Smooth muscle cell (in vitro differentiated cells): Measurements from ENCODE around the gene FAM117A. TPM values are rescaled to one million over a fixed set of nuclear protein-coding genes. Genes with fewer than 3 reads are reported as not detected.

Experiments used
- DNase-seq: peaks from one replicate; lab custom pipeline; 2025; ENCODE audit not compliant: unreplicated experiment; lab: John Stamatoyannopoulos, UW
- H2AFZ ChIP-seq: fragments of 200-600 bp; sonication (generic); 2 replicates; pipeline ENCODE4 v1.6.0; 2016; ENCODE audit warnings: antibody characterized with exemption, low read depth, mild to moderate bottlenecking
- H3F3A ChIP-seq: fragments of 200-600 bp; sonication (generic); 2 replicates; pipeline ENCODE4 v1.6.0; 2017; ENCODE audit warnings: antibody characterized with exemption, low read depth
- H3K27ac ChIP-seq: fragments of 200-600 bp; sonication (generic); 2 replicates; pipeline ENCODE4 v1.5.1; 2016; ENCODE audit warnings: low read depth, mild to moderate bottlenecking
- H3K27me3 ChIP-seq: fragments of 200-600 bp; sonication (generic); 2 replicates; pipeline ENCODE4 v1.6.1; 2016; ENCODE audit warnings: low read depth, mild to moderate bottlenecking
- H3K36me3 ChIP-seq: fragments of 200-600 bp; sonication (generic); 2 replicates; pipeline ENCODE4 v1.5.1; 2016; ENCODE audit warnings: low read depth
- H3K4me1 ChIP-seq: fragments of 200-600 bp; sonication (generic); 2 replicates; pipeline ENCODE4 v1.5.1; 2016; ENCODE audit warnings: low read depth
- H3K4me2 ChIP-seq: fragments of 200-600 bp; sonication (generic); 2 replicates; pipeline ENCODE4 v1.6.0; 2016; ENCODE audit warnings: mild to moderate bottlenecking
- H3K4me3 ChIP-seq: fragments of 200-600 bp; sonication (generic); 2 replicates; pipeline ENCODE4 v1.5.1; 2016; ENCODE audit warnings: mild to moderate bottlenecking
- H3K79me2 ChIP-seq: fragments of 200-600 bp; sonication (generic); 2 replicates; pipeline ENCODE4 v1.6.0; 2016; ENCODE audit warnings: low read depth, mild to moderate bottlenecking
- H3K9ac ChIP-seq: fragments of 200-600 bp; sonication (generic); 2 replicates; pipeline ENCODE4 v1.6.0; 2016; ENCODE audit warnings: low read depth
- H3K9me3 ChIP-seq: fragments of 200-600 bp; sonication (generic); replicated peaks from 2 replicates; pipeline ENCODE4 v1.5.1; 2016; ENCODE audit warnings: low read depth
- H4K20me1 ChIP-seq: fragments of 200-600 bp; sonication (generic); 2 replicates; pipeline ENCODE4 v1.6.0; 2016; ENCODE audit warnings: low read depth
- CTCF ChIP-seq: fragments of 200-600 bp; sonication (generic); IDR thresholded peaks from 2 replicates; pipeline ENCODE4 v1.5.1; 2017; ENCODE audit warnings: borderline replicate concordance, mild to moderate bottlenecking, antibody characterized with exemption; ENCODE audit not compliant: insufficient read depth, poor library complexity, severe bottlenecking
- WGBS: methylation state at CpG from one replicate; pipeline ENCODE4 v1.1.7; 2016; ENCODE audit warnings: low lambda C conversion rate; 5-methylcytosine and 5-hydroxymethylcytosine counted together
- polyA plus RNA-seq: library from polyadenylated mRNA; unstranded; fragments of >200 nt; fragmentation: Nextera tagmentation; extraction: Ambion mirVana; gene quantifications from 2 replicates; pipeline ENCODE4 v1.2.1, GENCODE V29; 2016
- total RNA-seq: library from RNA; depleted of rRNA; stranded (reverse); fragments of >200 nt; gene quantifications from 2 replicates; pipeline ENCODE4 v1.2.3, GENCODE V29; 2014

The FAM117A gene
- total and polyA plus RNA-seq, 2 experiments from 2014 or later = 4.9 to 6.3 TPM

GRCh38 chr17:49730078-49730784 is 33.7 kb downstream of the FAM117A start:
- Histone ChIP-seq H3K36me3 (no peaks in the 10 kb centered on the region), H2AFZ (no peak overlapping the region), H3K79me2 (no peaks in the 10 kb centered on the region), H3K9me3 (no peaks in the 10 kb centered on the region), H3K4me3 (no peak overlapping the region), H3F3A (no peaks in the 10 kb centered on the region), H3K4me2 (no peak overlapping the region), H3K4me1 (no peaks in the 10 kb centered on the region), H3K27ac (no peak overlapping the region), H3K27me3 (no peaks in the 10 kb centered on the region), H3K9ac (no peak overlapping the region), H4K20me1 (no peaks in the 10 kb centered on the region)
- 93% methylated on average over 4 of the region's 4 CpGs for whole genome bisulfite sequencing
- no peak for DNase-seq
- no peak for TF ChIP-seq CTCF

GRCh38 chr17:49729069-49729468 is 34.9 kb downstream of the FAM117A start:
- H3K36me3 ChIP-seq = no peaks in the 10 kb centered on the region
- 97% methylated on average over 3 of the region's 3 CpGs for WGBS
- DNase-seq = no peak
- no peaks in the 10 kb centered on the region for H3K27me3 ChIP-seq
- no peak for TF ChIP-seq CTCF
- H3K4me3 ChIP-seq = no peak overlapping the region
- H2AFZ ChIP-seq = no peak overlapping the region
- no peaks in the 10 kb centered on the region for H3K4me1 ChIP-seq
- no peaks in the 10 kb centered on the region for H4K20me1 ChIP-seq
- H3K79me2 ChIP-seq = no peaks in the 10 kb centered on the region
- no peak overlapping the region for H3K4me2 ChIP-seq
- H3F3A ChIP-seq = no peaks in the 10 kb centered on the region
- no peak overlapping the region for H3K27ac ChIP-seq
- no peaks in the 10 kb centered on the region for H3K9me3 ChIP-seq
- H3K9ac ChIP-seq = no peak overlapping the region

- Histone ChIP-seq H3K27me3 (no peaks in the 10 kb centered on the region), H3K4me3 (no peak overlapping the region), H3K4me2 (no peak overlapping the region), H4K20me1 (no peaks in the 10 kb centered on the region), H3K9ac (no peak overlapping the region), H3F3A (no peaks in the 10 kb centered on the region), H3K4me1 (no peaks in the 10 kb centered on the region), H3K27ac (no peak overlapping the region), H2AFZ (no peak overlapping the region), H3K79me2 (no peaks in the 10 kb centered on the region), H3K36me3 (no peaks in the 10 kb centered on the region), H3K9me3 (no peaks in the 10 kb centered on the region)
- WGBS = 96% methylated on average over 5 of the region's 5 CpGs
- TF ChIP-seq CTCF = no peak
- no peak for DNase-seq
Measured at GRCh38 chr17:49728425-49728824, 35.5 kb downstream of the FAM117A start.

- Histone ChIP-seq H3K79me2 (no peaks in the 10 kb centered on the region), H3K27me3 (no peaks in the 10 kb centered on the region), H3K9ac (no peak overlapping the region), H3K4me1 (no peaks in the 10 kb centered on the region), H3F3A (no peaks in the 10 kb centered on the region), H2AFZ (no peak overlapping the region), H3K27ac (no peak overlapping the region), H3K4me3 (no peak overlapping the region), H3K36me3 (no peaks in the 10 kb centered on the region), H4K20me1 (no peaks in the 10 kb centered on the region), H3K4me2 (no peak overlapping the region), H3K9me3 (no peaks in the 10 kb centered on the region)
- WGBS = 100% methylated on average over 4 of the region's 4 CpGs
- TF ChIP-seq CTCF = no peak
- no peak for DNase-seq
Measured at GRCh38 chr17:49727380-49727779, 36.6 kb downstream of the FAM117A start.
